ENCODE data around the gene KRTAP1-5.

GRCh38 chr17:41018541-41018940 is 8.5 kb downstream of the KRTAP1-5 start:
- no peak for TF ChIP-seq CTCF (IDR thresholded peaks at IDR 0.05)
- no peak for TF ChIP-seq EZH2 (IDR thresholded peaks at IDR 0.05; ENCODE audit: borderline replicate concordance, insufficient read depth, low read depth, low read length, poor library complexity, severe bottlenecking)

Measured in B cell (primary cell).